Tibial artery (tissue), 4 donors: Measurements from ENCODE around the gene EPDR1.

ENCODE experiments used
- DNase-seq, 2 donors: peaks; one replicate each; pipeline ENCODE4 v3.0.0-alpha.2; 2019
- H3K27ac ChIP-seq, 2 donors: fragments of 200-600 bp; sonication (generic) in 1 of 2; 1 replicate in 1 of 2; 2 replicates in 1 of 2; pipeline ENCODE4 v1.5.1; 2018 to 2019; ENCODE audit warnings: mild to moderate bottlenecking in 1 of 2
- H3K27me3 ChIP-seq, 2 donors: fragments of 200-600 bp; sonication (generic) in 1 of 2; one replicate each; pipeline versions ENCODE4 v1.5.1 to v1.6.0; 2016 to 2019
- H3K36me3 ChIP-seq, 3 donors: fragments of 200-600 bp; sonication (generic) in 2 of 3; one replicate each; pipeline ENCODE4 v1.5.1; 2016 to 2019; ENCODE audit warnings: mild to moderate bottlenecking in 2 of 3
- H3K4me1 ChIP-seq, 4 donors: fragments of 200-600 bp; sonication (generic) in 2 of 4; 1 replicate in 3 of 4; 2 replicates in 1 of 4; pipeline ENCODE4 v1.5.1; 2016 to 2019
- H3K4me3 ChIP-seq, 2 donors: fragments of 200-600 bp; sonication (generic) in 1 of 2; 1 replicate in 1 of 2; 2 replicates in 1 of 2; pipeline ENCODE4 v1.5.1; 2018 to 2019; ENCODE audit warnings: mild to moderate bottlenecking in 2 of 2
- H3K9me3 ChIP-seq, 3 donors: fragments of 200-600 bp; sonication (generic) in 1 of 3; one replicate each; pipeline ENCODE4 v1.5.1; 2016 to 2019
- intact Hi-C: fragments of 100-400 bp; cut with DNase I; formaldehyde crosslinking; loops from one replicate; pipeline ENCODE4 v1.15.0; 2023; ENCODE audit warnings: low total_unique reads
- TF ChIP-seq, protein P1 (sequence below), 2 experiments: fragments of 200-600 bp in 1 of 2; fragments of 450-650 bp in 1 of 2; IDR thresholded peaks; one replicate each; pipeline ENCODE4 v1.5.1; 2017 to 2019; ENCODE audit warnings: antibody characterized with exemption in 2 of 2, mild to moderate bottlenecking in 1 of 2, moderate library complexity in 1 of 2

The EPDR1 gene

DNA sequence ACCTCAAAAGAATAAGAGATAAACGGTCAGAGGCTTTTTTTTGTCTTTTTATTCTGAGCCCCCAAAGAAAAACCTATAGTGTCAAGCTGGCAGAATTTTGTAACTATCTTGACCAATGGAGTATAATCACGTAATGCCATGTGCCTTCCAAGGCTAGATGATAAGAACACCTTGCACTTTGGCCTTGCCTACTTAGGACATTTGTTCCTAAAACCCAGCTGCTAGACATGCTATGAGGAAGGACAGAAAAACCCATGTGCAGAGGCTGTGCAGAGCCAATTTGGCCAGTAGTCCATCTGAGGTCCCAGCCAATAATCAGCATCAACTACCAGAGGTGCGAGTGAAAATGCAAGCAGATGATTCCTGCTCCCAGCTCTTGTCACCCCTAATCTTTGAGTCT is 69.9 kb downstream of the EPDR1 start:
- H3K27me3 ChIP-seq: no peaks in the 10 kb centered on the region
- intact Hi-C loops: no loop called here
- peaks cover 0 to 16% (median 2%) of the 10 kb centered on the region in 4 donors for H3K4me1 ChIP-seq
- TF ChIP-seq, protein P1, sequence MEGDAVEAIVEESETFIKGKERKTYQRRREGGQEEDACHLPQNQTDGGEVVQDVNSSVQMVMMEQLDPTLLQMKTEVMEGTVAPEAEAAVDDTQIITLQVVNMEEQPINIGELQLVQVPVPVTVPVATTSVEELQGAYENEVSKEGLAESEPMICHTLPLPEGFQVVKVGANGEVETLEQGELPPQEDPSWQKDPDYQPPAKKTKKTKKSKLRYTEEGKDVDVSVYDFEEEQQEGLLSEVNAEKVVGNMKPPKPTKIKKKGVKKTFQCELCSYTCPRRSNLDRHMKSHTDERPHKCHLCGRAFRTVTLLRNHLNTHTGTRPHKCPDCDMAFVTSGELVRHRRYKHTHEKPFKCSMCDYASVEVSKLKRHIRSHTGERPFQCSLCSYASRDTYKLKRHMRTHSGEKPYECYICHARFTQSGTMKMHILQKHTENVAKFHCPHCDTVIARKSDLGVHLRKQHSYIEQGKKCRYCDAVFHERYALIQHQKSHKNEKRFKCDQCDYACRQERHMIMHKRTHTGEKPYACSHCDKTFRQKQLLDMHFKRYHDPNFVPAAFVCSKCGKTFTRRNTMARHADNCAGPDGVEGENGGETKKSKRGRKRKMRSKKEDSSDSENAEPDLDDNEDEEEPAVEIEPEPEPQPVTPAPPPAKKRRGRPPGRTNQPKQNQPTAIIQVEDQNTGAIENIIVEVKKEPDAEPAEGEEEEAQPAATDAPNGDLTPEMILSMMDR (IDR thresholded peaks at IDR 0.05): no peak
- H3K4me3 ChIP-seq: no peak overlapping the region
- no peak overlapping the region for H3K27ac ChIP-seq
- H3K36me3 ChIP-seq: no peaks in the 10 kb centered on the region
- DNase-seq: no peak
- no peaks in the 10 kb centered on the region for H3K9me3 ChIP-seq

DNA sequence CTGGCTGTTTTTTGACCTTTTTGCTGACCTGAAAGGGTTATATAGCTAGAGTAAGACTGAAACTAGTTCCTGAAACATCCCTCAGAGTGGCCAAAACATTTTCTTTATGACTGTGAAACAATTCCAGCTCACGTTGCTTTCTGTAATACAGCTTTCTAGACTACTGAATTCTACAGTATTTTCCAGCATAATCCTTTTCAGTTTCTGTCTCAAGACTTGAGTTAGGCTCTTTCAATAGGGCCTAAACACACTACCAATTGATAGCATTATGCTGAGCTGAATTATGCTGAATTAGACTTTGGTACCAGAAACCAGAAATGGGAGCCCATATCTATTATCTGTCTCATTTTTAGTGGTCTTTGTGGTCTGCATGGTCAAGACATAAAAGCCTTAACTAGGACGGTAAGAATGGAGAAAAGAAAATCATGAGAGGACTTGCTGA is 72.6 kb downstream of the EPDR1 start:
- H3K4me1 ChIP-seq: no peaks in the 10 kb centered on the region
- no peaks in the 10 kb centered on the region for H3K36me3 ChIP-seq
- DNase-seq: no peak
- no peaks in the 10 kb centered on the region for H3K9me3 ChIP-seq
- no peak overlapping the region for H3K4me3 ChIP-seq
- no peaks in the 10 kb centered on the region for H3K27me3 ChIP-seq
- intact Hi-C loops: no loop called here
- H3K27ac ChIP-seq: no peak overlapping the region
- TF ChIP-seq, protein P1 (IDR thresholded peaks at IDR 0.05): no peak

DNA sequence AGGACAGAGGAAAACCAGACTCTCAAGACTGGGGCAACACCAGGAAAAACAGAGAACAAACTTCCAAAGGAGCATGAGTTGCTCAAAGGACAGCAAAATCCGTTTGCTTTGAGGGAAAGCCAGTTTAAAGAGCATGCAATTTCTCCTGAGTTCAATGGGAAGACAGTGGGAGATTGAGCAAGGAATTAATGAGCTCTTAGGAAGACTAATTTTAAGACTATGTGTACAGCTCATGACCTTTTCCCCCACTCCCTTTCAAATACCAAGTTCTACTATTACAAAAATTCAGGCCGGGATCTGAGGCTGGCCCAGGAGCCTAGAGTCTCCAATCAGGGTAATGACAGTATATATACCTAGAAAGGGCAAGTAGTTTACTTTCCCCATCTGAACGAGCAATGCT is 79.2 kb downstream of the EPDR1 start:
- no peaks in the 10 kb centered on the region for H3K27me3 ChIP-seq
- no peaks in the 10 kb centered on the region for H3K36me3 ChIP-seq
- no peak overlapping the region for H3K4me3 ChIP-seq
- H3K9me3 ChIP-seq: no peaks in the 10 kb centered on the region
- DNase-seq: no peak
- peak overlapping the region in 1 of 2 donors; percentile 37 for H3K27ac ChIP-seq
- TF ChIP-seq, protein P1 (IDR thresholded peaks at IDR 0.05): no peak
- peaks cover 0 to 43% (median 20%) of the 10 kb centered on the region in 4 donors for H3K4me1 ChIP-seq
- intact Hi-C loops: no loop called here

DNA sequence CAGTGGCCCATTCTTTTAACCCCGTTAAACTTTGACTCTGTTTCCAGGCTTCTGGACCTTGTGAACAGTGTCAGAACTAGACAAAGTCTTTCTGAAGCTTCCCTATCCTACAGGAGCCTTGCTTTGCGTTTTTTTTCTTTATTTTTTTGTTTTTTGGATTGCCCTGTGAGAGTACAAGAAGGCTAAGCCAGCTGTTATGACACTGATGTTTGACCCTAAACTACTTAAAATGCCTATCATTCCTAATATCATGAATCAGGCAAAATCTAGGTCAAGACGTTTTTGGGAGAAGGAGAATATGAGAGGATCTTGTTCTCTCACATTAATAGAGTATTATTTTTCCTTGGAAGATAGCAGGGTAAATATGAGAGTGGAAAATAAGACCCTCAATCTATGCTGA is 79.8 kb downstream of the EPDR1 start:
- Histone ChIP-seq H3K4me3 (no peak overlapping the region), H3K36me3 (no peaks in the 10 kb centered on the region), H3K27me3 (no peaks in the 10 kb centered on the region), H3K9me3 (no peaks in the 10 kb centered on the region), H3K27ac (peak overlapping the region in 1 of 2 donors; percentile 37), H3K4me1 (peaks cover 0 to 43% (median 20%) of the 10 kb centered on the region in 4 donors)
- intact Hi-C loops: no loop called here
- no peak for DNase-seq
- TF ChIP-seq, protein P1 (IDR thresholded peaks at IDR 0.05): no peak
